ENCODE results near the gene PDXP. TPM values are rescaled to one million over a fixed set of nuclear protein-coding genes. Genes with fewer than 3 reads are reported as not detected.

Gene PDXP
- total and polyA plus RNA-seq, 2 experiments from 2014 or later = 1.9 to 17.5 TPM

DNA sequence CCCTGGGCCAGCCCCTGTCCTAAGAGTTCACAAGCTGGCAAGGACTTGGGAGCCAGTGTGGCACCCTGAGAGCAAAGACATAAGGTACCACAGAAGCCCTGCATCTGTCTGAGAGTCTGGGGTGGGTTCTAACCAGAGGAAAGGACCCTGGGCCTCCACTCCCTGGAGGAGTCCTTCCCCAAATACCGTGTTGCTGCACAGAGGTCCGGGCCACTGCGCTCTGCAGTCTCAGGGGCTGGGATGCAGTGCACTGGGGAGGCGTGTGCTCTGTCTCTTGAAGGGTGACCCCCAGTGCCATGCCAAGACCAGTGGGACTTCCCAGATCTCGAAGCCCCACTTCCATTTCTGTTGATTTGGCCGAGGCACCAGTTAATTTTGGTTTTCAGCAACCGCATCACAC, 23.4 kb upstream of the PDXP start:
- Histone ChIP-seq H3K9me2 (ENCODE audit: insufficient read depth) (no peaks in the 10 kb centered on the region), H3K9ac (no peak overlapping the region), H3K4me1 (ENCODE audit: insufficient read depth) (peaks cover 22% of the 10 kb centered on the region), H3K4me3 (no peak overlapping the region), H3K79me2 (ENCODE audit: insufficient read depth) (peaks cover 2% of the 10 kb centered on the region; the same call in 1 of the 2 replicates), H3K27me3 (replicated peaks; ENCODE audit: insufficient read depth) (no peaks in the 10 kb centered on the region), H2AFZ (no peak overlapping the region), H3K9me3 (ENCODE audit: low read depth) (no peaks in the 10 kb centered on the region), H3F3A (ENCODE audit: insufficient read depth) (peaks cover 6% of the 10 kb centered on the region; the same call in 1 of the 2 replicates), H3K27ac (no peak overlapping the region), H3K4me2 (ENCODE audit: unreplicated experiment) (no peak overlapping the region), H3K36me3 (ENCODE audit: low read depth) (no peaks in the 10 kb centered on the region), H4K20me1 (ENCODE audit: insufficient read depth) (no peaks in the 10 kb centered on the region)
- TF ChIP-seq EZH2phosphoT487 (IDR thresholded peaks at IDR 0.05; ENCODE audit: insufficient read depth, low read depth) (no peak), EZH2 (IDR thresholded peaks at IDR 0.05; ENCODE audit: insufficient read depth, poor library complexity, severe bottlenecking) (no peak)
- DNase-seq = no peak
- WGBS, 2 experiments (ENCODE audit: low coverage in 1 of 2, low lambda C conversion rate in 2 of 2, missing lambda C conversion rate in 2 of 2) = 98 to 100% methylated on average over 7 of the region's 7 CpGs
- in situ Hi-C loops (cut with MboI) = no loop called here

DNA sequence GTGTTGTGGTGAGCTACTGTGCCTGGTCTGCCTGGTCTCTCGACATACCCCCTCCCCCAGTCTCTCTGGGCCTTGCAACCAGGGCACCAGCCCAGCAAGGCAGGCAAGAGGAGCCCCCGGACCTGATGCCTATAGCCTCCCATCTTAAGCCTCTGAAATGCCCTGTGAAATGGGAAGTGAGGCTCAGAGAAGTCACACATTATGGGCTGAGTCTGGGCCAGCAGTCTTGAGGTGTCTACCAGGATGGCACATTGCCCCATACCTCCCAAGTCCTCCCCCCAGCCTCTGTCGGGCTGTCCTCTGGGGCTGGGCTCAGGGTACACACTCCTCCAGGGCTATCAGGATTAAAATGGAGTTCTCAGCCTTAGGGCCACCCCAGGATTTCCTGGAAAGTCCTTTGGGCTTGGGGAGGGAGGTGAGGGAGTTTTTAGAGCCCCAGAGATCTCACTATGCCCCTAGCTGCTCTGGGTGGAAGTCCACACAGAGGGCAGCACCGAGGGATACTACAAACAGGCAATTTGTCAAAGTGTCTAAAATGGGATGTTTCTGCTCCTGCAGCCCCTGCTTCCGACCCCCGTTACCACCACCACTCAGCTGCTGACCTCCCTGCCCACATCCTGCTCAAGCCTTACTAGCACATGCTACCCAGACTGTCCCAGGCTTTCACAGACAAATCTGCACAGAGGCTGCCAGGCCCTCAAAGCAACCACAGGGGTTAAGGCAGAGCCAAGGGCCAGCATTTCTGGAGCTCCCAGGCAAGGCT, 22.2 kb upstream of the PDXP start:
- Histone ChIP-seq H3K79me2 (ENCODE audit: insufficient read depth) (peaks cover 5% of the 10 kb centered on the region; the same call in 1 of the 2 replicates), H3K27ac (no peak overlapping the region), H4K20me1 (ENCODE audit: insufficient read depth) (no peaks in the 10 kb centered on the region), H3K4me2 (ENCODE audit: unreplicated experiment) (no peak overlapping the region), H3K4me1 (ENCODE audit: insufficient read depth) (peaks cover 22% of the 10 kb centered on the region), H3K4me3 (no peak overlapping the region), H3K9ac (no peak overlapping the region), H3K27me3 (replicated peaks; ENCODE audit: insufficient read depth) (no peaks in the 10 kb centered on the region), H3K9me3 (ENCODE audit: low read depth) (no peaks in the 10 kb centered on the region), H3K9me2 (ENCODE audit: insufficient read depth) (no peaks in the 10 kb centered on the region), H2AFZ (no peak overlapping the region), H3F3A (ENCODE audit: insufficient read depth) (peaks cover 6% of the 10 kb centered on the region; the same call in 1 of the 2 replicates), H3K36me3 (ENCODE audit: low read depth) (no peaks in the 10 kb centered on the region)
- DNase-seq = peak; percentile 27
- TF ChIP-seq EZH2 (IDR thresholded peaks at IDR 0.05; ENCODE audit: insufficient read depth, poor library complexity, severe bottlenecking) (no peak), EZH2phosphoT487 (IDR thresholded peaks at IDR 0.05; ENCODE audit: insufficient read depth, low read depth) (no peak)
- WGBS, 2 experiments (ENCODE audit: low coverage in 1 of 2, low lambda C conversion rate in 2 of 2, missing lambda C conversion rate in 2 of 2) = 87% methylated on average over 6 of the region's 6 CpGs
- in situ Hi-C loops (cut with MboI) = no loop called here

DNA sequence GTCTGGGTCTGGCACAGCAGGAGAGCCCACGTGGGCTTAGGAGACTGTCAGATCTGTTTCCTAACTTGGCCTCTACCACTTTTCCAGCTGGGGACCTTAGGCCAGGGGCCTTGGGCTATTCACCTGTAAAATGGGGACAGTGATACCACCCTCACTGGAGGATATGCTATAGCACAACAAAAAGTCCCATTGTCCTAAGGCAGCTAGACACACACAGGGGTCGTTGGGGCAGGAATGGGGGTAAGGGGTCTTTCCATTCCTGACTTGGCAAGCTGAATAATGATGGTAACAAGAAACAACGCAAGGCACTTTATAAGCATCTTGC, 21.6 kb upstream of the PDXP start:
- TF ChIP-seq EZH2phosphoT487 (IDR thresholded peaks at IDR 0.05; ENCODE audit: insufficient read depth, low read depth) = no peak
- no peak for TF ChIP-seq EZH2 (IDR thresholded peaks at IDR 0.05; ENCODE audit: insufficient read depth, poor library complexity, severe bottlenecking)
- H3K27ac ChIP-seq = no peak overlapping the region
- 64 to 68% methylated on average over 3 of the region's 3 CpGs for WGBS, 2 experiments (ENCODE audit: low coverage in 1 of 2, low lambda C conversion rate in 2 of 2, missing lambda C conversion rate in 2 of 2)

DNA sequence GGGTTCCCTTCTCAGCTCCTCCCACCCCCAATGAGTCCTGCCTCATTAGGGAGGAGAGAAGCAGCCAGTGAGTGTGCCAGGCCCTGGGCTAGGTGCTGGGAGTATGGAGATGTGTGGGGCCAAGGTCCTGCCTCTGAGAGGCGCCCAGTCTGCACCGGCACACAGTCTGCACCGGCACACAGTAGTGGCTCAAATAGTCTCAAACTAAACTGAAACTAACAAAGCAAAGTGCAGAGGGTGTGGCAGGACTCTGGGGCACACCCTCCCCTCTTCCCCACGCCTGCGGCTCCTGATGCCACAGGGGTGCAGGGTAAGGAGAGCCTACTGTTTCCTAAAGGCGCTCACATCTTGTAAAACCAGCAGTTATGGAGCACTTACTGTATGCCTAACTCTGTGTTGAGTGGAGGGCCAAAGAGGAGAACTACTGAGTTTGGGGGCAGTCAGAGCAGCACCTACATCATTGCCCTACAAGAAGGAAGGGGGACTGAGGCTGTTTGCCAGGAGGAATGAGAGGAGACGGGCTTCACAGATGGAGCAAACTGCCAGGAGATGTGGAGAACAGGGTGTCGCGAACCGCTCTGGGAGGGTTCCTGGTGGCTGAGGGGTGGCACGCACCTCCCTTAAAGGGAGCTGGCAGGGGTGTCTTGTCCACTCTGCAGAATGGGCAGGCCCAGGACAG, 20.0 kb upstream of the PDXP start:
- no peak for DNase-seq
- Histone ChIP-seq H3K9ac (no peak overlapping the region), H3K4me2 (ENCODE audit: unreplicated experiment) (no peak overlapping the region), H3F3A (ENCODE audit: insufficient read depth) (peaks cover 6% of the 10 kb centered on the region; the same call in 1 of the 2 replicates), H4K20me1 (ENCODE audit: insufficient read depth) (no peaks in the 10 kb centered on the region), H3K9me2 (ENCODE audit: insufficient read depth) (no peaks in the 10 kb centered on the region), H3K27ac (no peak overlapping the region), H3K4me3 (peak overlapping the region; percentile 73; the same call in 1 of the 2 replicates), H3K4me1 (ENCODE audit: insufficient read depth) (peaks cover 15% of the 10 kb centered on the region), H2AFZ (no peak overlapping the region), H3K27me3 (replicated peaks; ENCODE audit: insufficient read depth) (no peaks in the 10 kb centered on the region), H3K9me3 (ENCODE audit: low read depth) (no peaks in the 10 kb centered on the region), H3K36me3 (ENCODE audit: low read depth) (no peaks in the 10 kb centered on the region), H3K79me2 (ENCODE audit: insufficient read depth) (peaks cover 5% of the 10 kb centered on the region; the same call in 1 of the 2 replicates)
- in situ Hi-C loops (cut with MboI) = no loop called here
- WGBS, 2 experiments (ENCODE audit: low coverage in 1 of 2, low lambda C conversion rate in 2 of 2, missing lambda C conversion rate in 2 of 2) = 63% methylated on average over 11 of the region's 11 CpGs
- no peak for TF ChIP-seq EZH2phosphoT487 (IDR thresholded peaks at IDR 0.05; ENCODE audit: insufficient read depth, low read depth)
- TF ChIP-seq EZH2 (IDR thresholded peaks at IDR 0.05; ENCODE audit: insufficient read depth, poor library complexity, severe bottlenecking) = no peak

More for the DNA sequence above, 21.6 kb upstream of the PDXP start:
- Histone ChIP-seq H2AFZ (no peak overlapping the region), H3K9ac (no peak overlapping the region), H3K4me2 (ENCODE audit: unreplicated experiment) (no peak overlapping the region), H3K36me3 (ENCODE audit: low read depth) (no peaks in the 10 kb centered on the region), H3K4me3 (no peak overlapping the region), H3K79me2 (ENCODE audit: insufficient read depth) (peaks cover 5% of the 10 kb centered on the region; the same call in 1 of the 2 replicates), H4K20me1 (ENCODE audit: insufficient read depth) (no peaks in the 10 kb centered on the region), H3F3A (ENCODE audit: insufficient read depth) (peaks cover 6% of the 10 kb centered on the region; the same call in 1 of the 2 replicates), H3K9me2 (ENCODE audit: insufficient read depth) (no peaks in the 10 kb centered on the region), H3K9me3 (ENCODE audit: low read depth) (no peaks in the 10 kb centered on the region), H3K27me3 (replicated peaks; ENCODE audit: insufficient read depth) (no peaks in the 10 kb centered on the region), H3K4me1 (ENCODE audit: insufficient read depth) (peaks cover 22% of the 10 kb centered on the region)
- in situ Hi-C loops (cut with MboI) = no loop called here
- no peak for DNase-seq

All from GM23248 (cell line).